ENCODE data around the gene FNDC3B.
"Not testable (repeated sequence)": the region's sequence is repeated elsewhere in the genome, so short reads cannot be mapped to it uniquely, and the experiment has no call there.

FNDC3B gene

GRCh38 chr3:172253200-172253599 is 213.8 kb downstream of the FNDC3B start:
- no peaks in the 10 kb centered on the region for H3F3A ChIP-seq (ENCODE audit: insufficient read depth)
- H4K20me1 ChIP-seq (ENCODE audit: low read depth, low read length), result no peaks in the 10 kb centered on the region
- H2AFZ ChIP-seq (ENCODE audit: low read depth, low read length, severe bottlenecking), result no peak overlapping the region
- no peaks in the 10 kb centered on the region for H3K27me3 ChIP-seq (ENCODE audit: low read length)
- TF ChIP-seq EZH2phosphoT487 (conservative IDR thresholded peaks at IDR 0.05; ENCODE audit: low read length) (no peak), CTCF (IDR thresholded peaks at IDR 0.05; ENCODE audit: insufficient read depth, low read length, poor library complexity, severe bottlenecking) (no peak)
- no peak overlapping the region for H3K4me3 ChIP-seq (ENCODE audit: insufficient read depth, low read length, poor library complexity, severe bottlenecking)
- no peaks in the 10 kb centered on the region for H3K36me3 ChIP-seq (ENCODE audit: low read length)
- no peaks in the 10 kb centered on the region for H3K9me2 ChIP-seq (replicated peaks; ENCODE audit: insufficient read depth, low read length)
- no peak overlapping the region for H3K9ac ChIP-seq (ENCODE audit: low read length)
- H3K27ac ChIP-seq (ENCODE audit: low read depth, low read length), result no peak overlapping the region
- H3K79me2 ChIP-seq (ENCODE audit: insufficient read depth, low read length), result no peaks in the 10 kb centered on the region
- H3K4me2 ChIP-seq (ENCODE audit: low read depth, low read length, poor library complexity, severe bottlenecking), result no peak overlapping the region
- H3K9me3 ChIP-seq (ENCODE audit: insufficient read depth, low read length), result no peaks in the 10 kb centered on the region

GRCh38 chr3:172254542-172254941 is 215.2 kb downstream of the FNDC3B start:
- H3K27ac ChIP-seq (ENCODE audit: low read depth, low read length), result no peak overlapping the region
- TF ChIP-seq EZH2phosphoT487 (conservative IDR thresholded peaks at IDR 0.05; ENCODE audit: low read length) (no peak), CTCF (IDR thresholded peaks at IDR 0.05; ENCODE audit: insufficient read depth, low read length, poor library complexity, severe bottlenecking) (no peak)
- H3K79me2 ChIP-seq (ENCODE audit: insufficient read depth, low read length), result no peaks in the 10 kb centered on the region
- H3K36me3 ChIP-seq (ENCODE audit: low read length), result no peaks in the 10 kb centered on the region
- no peaks in the 10 kb centered on the region for H3F3A ChIP-seq (ENCODE audit: insufficient read depth)
- H3K9me3 ChIP-seq (ENCODE audit: insufficient read depth, low read length), result no peaks in the 10 kb centered on the region
- no peak overlapping the region for H3K9ac ChIP-seq (ENCODE audit: low read length)
- H3K4me3 ChIP-seq (ENCODE audit: insufficient read depth, low read length, poor library complexity, severe bottlenecking), result no peak overlapping the region
- no peaks in the 10 kb centered on the region for H3K27me3 ChIP-seq (ENCODE audit: low read length)
- H4K20me1 ChIP-seq (ENCODE audit: low read depth, low read length), result no peaks in the 10 kb centered on the region
- H3K4me2 ChIP-seq (ENCODE audit: low read depth, low read length, poor library complexity, severe bottlenecking), result no peak overlapping the region
- no peaks in the 10 kb centered on the region for H3K9me2 ChIP-seq (replicated peaks; ENCODE audit: insufficient read depth, low read length)
- no peak overlapping the region for H2AFZ ChIP-seq (ENCODE audit: low read depth, low read length, severe bottlenecking)

GRCh38 chr3:172255321-172255720 is 215.9 kb downstream of the FNDC3B start:
- H3K4me3 ChIP-seq (ENCODE audit: insufficient read depth, low read length, poor library complexity, severe bottlenecking); H3F3A ChIP-seq (ENCODE audit: insufficient read depth); H3K4me2 ChIP-seq (ENCODE audit: low read depth, low read length, poor library complexity, severe bottlenecking); H3K36me3 ChIP-seq (ENCODE audit: low read length); H4K20me1 ChIP-seq (ENCODE audit: low read depth, low read length); H3K9me3 ChIP-seq (ENCODE audit: insufficient read depth, low read length); H3K27me3 ChIP-seq (ENCODE audit: low read length); H3K9me2 ChIP-seq (replicated peaks; ENCODE audit: insufficient read depth, low read length); H2AFZ ChIP-seq (ENCODE audit: low read depth, low read length, severe bottlenecking); H3K79me2 ChIP-seq (ENCODE audit: insufficient read depth, low read length); H3K27ac ChIP-seq (ENCODE audit: low read depth, low read length); H3K9ac ChIP-seq (ENCODE audit: low read length): not testable (repeated sequence)

- no peak overlapping the region for H3K4me2 ChIP-seq (ENCODE audit: low read depth, low read length, poor library complexity, severe bottlenecking)
- H4K20me1 ChIP-seq (ENCODE audit: low read depth, low read length), result no peaks in the 10 kb centered on the region
- no peak overlapping the region for H2AFZ ChIP-seq (ENCODE audit: low read depth, low read length, severe bottlenecking)
- no peaks in the 10 kb centered on the region for H3F3A ChIP-seq (ENCODE audit: insufficient read depth)
- no peaks in the 10 kb centered on the region for H3K27me3 ChIP-seq (ENCODE audit: low read length)
- H3K4me3 ChIP-seq (ENCODE audit: insufficient read depth, low read length, poor library complexity, severe bottlenecking), result no peak overlapping the region
- H3K27ac ChIP-seq (ENCODE audit: low read depth, low read length), result no peak overlapping the region
- no peak for TF ChIP-seq EZH2phosphoT487 (conservative IDR thresholded peaks at IDR 0.05; ENCODE audit: low read length)
- TF ChIP-seq CTCF (IDR thresholded peaks at IDR 0.05; ENCODE audit: insufficient read depth, low read length, poor library complexity, severe bottlenecking), result no peak
- no peaks in the 10 kb centered on the region for H3K9me3 ChIP-seq (ENCODE audit: insufficient read depth, low read length)
- no peaks in the 10 kb centered on the region for H3K9me2 ChIP-seq (replicated peaks; ENCODE audit: insufficient read depth, low read length)
- no peaks in the 10 kb centered on the region for H3K36me3 ChIP-seq (ENCODE audit: low read length)
- H3K9ac ChIP-seq (ENCODE audit: low read length), result no peak overlapping the region
- no peaks in the 10 kb centered on the region for H3K79me2 ChIP-seq (ENCODE audit: insufficient read depth, low read length)
Measured at GRCh38 chr3:172256101-172256734, 216.8 kb downstream of the FNDC3B start.

Data from SU-DHL-6 (cell line).